PC-9 (cell line): ENCODE data around the gene TXLNB. TPM values are rescaled to one million over a fixed set of nuclear protein-coding genes. Genes with fewer than 3 reads are reported as not detected.
"Not testable (repeated sequence)": the region's sequence is repeated elsewhere in the genome, so short reads cannot be mapped to it uniquely, and the experiment has no call there.

Experiments
- BruUV-seq: library from RNA; stranded (reverse); fragments of 400-500 nt; replicated peaks from 2 replicates; lab custom pipeline; 2021; lab: Mats Ljungman, UMichigan
- CTCF ChIA-PET: fragments of 300-600 bp; sonication (Branson Sonifier 250); formaldehyde crosslinking; loops from one replicate; lab custom pipeline; 2022; ENCODE audit warnings: antibody characterized with exemption; lab: Charles Lee
- POLR2A ChIA-PET: fragments of 300-600 bp; sonication (Branson Sonifier 250); formaldehyde crosslinking; loops from one replicate; lab custom pipeline; 2022; ENCODE audit warnings: antibody characterized with exemption; ENCODE audit not compliant: unreplicated experiment; lab: Charles Lee
- DNase-seq, 2 experiments: peaks; one replicate each; pipeline versions ENCODE4 v3.0.0 to v3.0.0-alpha.2; 2015 to 2022; ENCODE audit warnings: mixed read lengths in 1 of 2
- H2AFZ ChIP-seq: fragments of 200-600 bp; sonication (generic); 2 replicates; pipeline ENCODE4 v1.8.1; 2017; ENCODE audit warnings: antibody characterized with exemption
- H3F3A ChIP-seq: fragments of 200-600 bp; sonication (generic); 2 replicates; pipeline ENCODE4 v1.8.1; 2017; ENCODE audit warnings: antibody characterized with exemption, mild to moderate bottlenecking, low read depth; ENCODE audit not compliant: insufficient read depth
- H3K27ac ChIP-seq: fragments of 200-600 bp; sonication (generic); 2 replicates; pipeline ENCODE4 v1.6.1; 2016; ENCODE audit warnings: mixed run types
- H3K27me3 ChIP-seq: fragments of 200-600 bp; sonication (generic); 2 replicates; pipeline ENCODE4 v1.6.1; 2016; ENCODE audit warnings: low read depth, mixed run types; ENCODE audit not compliant: insufficient read depth
- H3K36me3 ChIP-seq: fragments of 200-600 bp; sonication (generic); 2 replicates; pipeline ENCODE4 v1.6.1; 2016; ENCODE audit warnings: low read depth, mixed run types
- H3K4me1 ChIP-seq: fragments of 200-600 bp; sonication (generic); replicated peaks from 2 replicates; pipeline ENCODE4 v1.6.1; 2016; ENCODE audit warnings: mixed run types; ENCODE audit not compliant: insufficient read depth
- H3K4me2 ChIP-seq: fragments of 200-600 bp; sonication (generic); 2 replicates; pipeline ENCODE4 v1.6.1; 2017; ENCODE audit warnings: mixed run types
- H3K4me3 ChIP-seq: fragments of 200-600 bp; sonication (generic); 2 replicates; pipeline ENCODE4 v1.6.1; 2016; ENCODE audit warnings: mixed run types
- H3K79me2 ChIP-seq: fragments of 200-600 bp; sonication (generic); 2 replicates; pipeline ENCODE4 v1.6.1; 2017; ENCODE audit warnings: low read depth, mixed run types
- H3K9me2 ChIP-seq: fragments of 200-600 bp; sonication (generic); 2 replicates; pipeline ENCODE4 v1.8.1; 2017; ENCODE audit warnings: mild to moderate bottlenecking; ENCODE audit not compliant: insufficient read depth
- H3K9me3 ChIP-seq: fragments of 200-600 bp; sonication (generic); 2 replicates; pipeline ENCODE4 v1.8.1; 2016; ENCODE audit warnings: low read depth; ENCODE audit not compliant: insufficient read depth
- H4K20me1 ChIP-seq: fragments of 200-600 bp; sonication (generic); 2 replicates; pipeline ENCODE4 v1.8.1; 2017; ENCODE audit not compliant: insufficient read depth
- EZH2 ChIP-seq: fragments of 200-600 bp; sonication (generic); IDR thresholded peaks from 2 replicates; pipeline ENCODE4 v1.8.0; 2017; ENCODE audit warnings: antibody characterized with exemption, low read depth
- intact Hi-C: fragments of 100-400 bp; cut with micrococcal nuclease; formaldehyde crosslinking; loops from one replicate; pipeline ENCODE4 v1.10.0; 2022; ENCODE audit not compliant: unreplicated experiment
- total RNA-seq: library from RNA; stranded (reverse); gene quantifications from 2 replicates; pipeline ENCODE4 v1.2.3, GENCODE V29; 2021
- TF ChIP-seq, protein P1 (sequence below): fragments of 200-600 bp; sonication (generic); conservative IDR thresholded peaks from 2 replicates; pipeline ENCODE4 v1.6.1; 2017; ENCODE audit warnings: mixed run types, antibody characterized with exemption, mild to moderate bottlenecking, moderate library complexity

Gene TXLNB
- total RNA-seq, 1 experiment from 2014 or later: 0.09 TPM

DNA sequence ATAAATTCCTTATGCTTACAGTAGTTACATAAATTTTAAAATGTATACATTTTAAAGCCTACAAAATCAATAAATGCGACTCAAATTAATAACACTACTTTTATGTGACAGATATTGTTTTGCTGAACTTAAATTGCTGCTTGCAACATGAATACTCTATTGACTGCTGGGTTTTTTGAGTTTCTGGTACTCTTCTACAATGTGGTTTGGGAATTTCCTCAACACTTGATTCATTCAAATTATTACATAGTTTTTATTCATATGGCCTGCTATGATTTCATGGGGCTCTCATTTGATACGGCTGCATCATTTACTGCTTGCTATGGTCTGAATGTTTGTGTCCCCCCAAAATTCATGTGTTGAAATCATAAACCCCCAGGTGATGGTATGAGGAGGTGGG, 2.3 kb upstream of the TXLNB start:
- H3K27ac ChIP-seq: no peak overlapping the region
- no peak for TF ChIP-seq EZH2
- TF ChIP-seq, protein P1, sequence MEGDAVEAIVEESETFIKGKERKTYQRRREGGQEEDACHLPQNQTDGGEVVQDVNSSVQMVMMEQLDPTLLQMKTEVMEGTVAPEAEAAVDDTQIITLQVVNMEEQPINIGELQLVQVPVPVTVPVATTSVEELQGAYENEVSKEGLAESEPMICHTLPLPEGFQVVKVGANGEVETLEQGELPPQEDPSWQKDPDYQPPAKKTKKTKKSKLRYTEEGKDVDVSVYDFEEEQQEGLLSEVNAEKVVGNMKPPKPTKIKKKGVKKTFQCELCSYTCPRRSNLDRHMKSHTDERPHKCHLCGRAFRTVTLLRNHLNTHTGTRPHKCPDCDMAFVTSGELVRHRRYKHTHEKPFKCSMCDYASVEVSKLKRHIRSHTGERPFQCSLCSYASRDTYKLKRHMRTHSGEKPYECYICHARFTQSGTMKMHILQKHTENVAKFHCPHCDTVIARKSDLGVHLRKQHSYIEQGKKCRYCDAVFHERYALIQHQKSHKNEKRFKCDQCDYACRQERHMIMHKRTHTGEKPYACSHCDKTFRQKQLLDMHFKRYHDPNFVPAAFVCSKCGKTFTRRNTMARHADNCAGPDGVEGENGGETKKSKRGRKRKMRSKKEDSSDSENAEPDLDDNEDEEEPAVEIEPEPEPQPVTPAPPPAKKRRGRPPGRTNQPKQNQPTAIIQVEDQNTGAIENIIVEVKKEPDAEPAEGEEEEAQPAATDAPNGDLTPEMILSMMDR: no peak
- H3F3A ChIP-seq: no peaks in the 10 kb centered on the region
- H3K36me3 ChIP-seq: no peaks in the 10 kb centered on the region
- no TSS peak for BruUV-seq
- CTCF ChIA-PET: no interaction called here
- H3K9me3 ChIP-seq: no peaks in the 10 kb centered on the region
- intact Hi-C loops: no loop called here
- POLR2A ChIA-PET: no interaction called here
- no peaks in the 10 kb centered on the region for H3K27me3 ChIP-seq
- no peak overlapping the region for H3K4me3 ChIP-seq
- H4K20me1 ChIP-seq: no peaks in the 10 kb centered on the region
- no peaks in the 10 kb centered on the region for H3K9me2 ChIP-seq
- no peak overlapping the region for H3K4me2 ChIP-seq
- no peak for DNase-seq
- H3K79me2 ChIP-seq: no peaks in the 10 kb centered on the region
- H2AFZ ChIP-seq: no peak overlapping the region
- 0 out of 2 replicates have a peak, but pooled peaks cover 7% of the 10 kb centered on the region for H3K4me1 ChIP-seq

DNA sequence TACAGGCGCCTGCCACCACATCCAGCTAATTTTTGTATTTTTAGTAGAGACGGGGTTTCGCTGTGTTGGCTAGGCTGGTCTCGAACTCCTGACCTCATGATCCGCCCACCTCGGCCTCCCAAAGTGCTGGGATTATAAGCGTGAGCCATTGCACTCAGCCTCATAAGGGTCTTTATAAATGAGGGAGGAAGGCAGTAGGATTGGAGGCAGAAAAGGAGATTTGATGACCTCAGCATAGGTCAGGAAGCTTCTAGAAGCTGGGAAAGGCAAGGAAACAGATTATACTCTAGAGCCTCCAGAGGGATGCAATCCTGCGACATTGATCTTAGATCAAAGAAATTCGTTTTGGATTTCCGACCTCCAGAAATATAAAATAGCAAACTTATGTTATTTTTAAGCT, 1.4 kb upstream of the TXLNB start:
- intact Hi-C loops, H3K4me1 ChIP-seq, H3K4me2 ChIP-seq, BruUV-seq, H3K27me3 ChIP-seq, H3F3A ChIP-seq, H3K9me2 ChIP-seq, H2AFZ ChIP-seq, CTCF ChIA-PET, DNase-seq, H3K27ac ChIP-seq, H3K79me2 ChIP-seq, H3K9me3 ChIP-seq, H4K20me1 ChIP-seq, H3K4me3 ChIP-seq, POLR2A ChIA-PET, H3K36me3 ChIP-seq: not testable (repeated sequence)

DNA sequence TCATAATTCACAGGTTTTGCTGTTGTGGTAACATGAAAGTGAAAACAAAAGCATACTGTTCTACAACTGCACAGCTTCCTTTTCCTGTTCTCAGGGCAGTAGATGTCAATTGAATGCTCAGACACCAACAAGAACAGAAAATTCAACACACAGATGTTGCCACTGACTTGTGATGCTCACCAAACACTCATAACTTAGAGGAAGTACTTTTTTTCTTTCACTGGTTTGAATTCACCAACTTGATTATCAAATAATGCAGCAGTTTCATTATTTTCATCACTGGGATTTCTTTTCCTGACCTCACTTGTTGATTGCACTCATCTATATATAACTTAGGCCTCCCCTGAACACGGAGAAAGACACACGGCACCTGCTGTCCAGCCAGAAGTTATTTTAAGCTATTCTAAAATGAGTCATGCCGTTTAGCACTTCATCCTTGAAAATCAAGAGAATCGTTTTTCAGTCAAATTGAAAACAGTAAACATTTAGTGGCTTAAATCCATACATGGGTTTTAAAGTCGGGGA, 949 bp downstream of the TXLNB start:
- POLR2A ChIA-PET: no interaction called here
- peak overlapping the region; percentile 45; the same call in 1 of the 2 replicates for H2AFZ ChIP-seq
- no TSS peak for BruUV-seq

More for the DNA sequence above, 949 bp downstream of the TXLNB start:
- H4K20me1 ChIP-seq: no peaks in the 10 kb centered on the region
- TF ChIP-seq, protein P1: no peak
- DNase-seq: peak in 1 of 2 experiments; percentile 21
- H3K4me1 ChIP-seq: 0 out of 2 replicates have a peak, but pooled peaks cover 3% of the 10 kb centered on the region
- H3K9me3 ChIP-seq: no peaks in the 10 kb centered on the region
- intact Hi-C loops: no loop called here
- no peak overlapping the region for H3K4me3 ChIP-seq
- no peaks in the 10 kb centered on the region for H3K27me3 ChIP-seq
- no peaks in the 10 kb centered on the region for H3F3A ChIP-seq
- CTCF ChIA-PET: no interaction called here
- H3K27ac ChIP-seq: no peak overlapping the region
- no peaks in the 10 kb centered on the region for H3K36me3 ChIP-seq
- no peaks in the 10 kb centered on the region for H3K79me2 ChIP-seq
- no peaks in the 10 kb centered on the region for H3K9me2 ChIP-seq
- H3K4me2 ChIP-seq: no peak overlapping the region
